GM18909 (cell line): Measurements from ENCODE around the gene GRAMD2B.

Experiments used
- ATAC-seq: cut with Tn5 transposase; IDR thresholded peaks from one replicate; pipeline ENCODE4 v1.9.1; 2021; ENCODE audit warnings: mild to moderate bottlenecking; ENCODE audit not compliant: unreplicated experiment, poor library complexity

Gene GRAMD2B

GRCh38 chr5:126531543-126532120 is 108.4 kb downstream of the GRAMD2B start:
- no peak for ATAC-seq

- ATAC-seq: no peak
Measured at GRCh38 chr5:126534553-126534952, 111.3 kb downstream of the GRAMD2B start.

GRCh38 chr5:126535856-126536545 is 112.8 kb downstream of the GRAMD2B start:
- no peak for ATAC-seq

- no peak for ATAC-seq
Measured at GRCh38 chr5:126536874-126537273, 113.7 kb downstream of the GRAMD2B start.

- no peak for ATAC-seq
Measured at GRCh38 chr5:126538579-126538978, 115.4 kb downstream of the GRAMD2B start.

GRCh38 chr5:126540631-126541030 is 117.4 kb downstream of the GRAMD2B start:
- no peak for ATAC-seq

GRCh38 chr5:126542441-126542840 is 119.2 kb downstream of the GRAMD2B start:
- no peak for ATAC-seq

- no peak for ATAC-seq
Measured at GRCh38 chr5:126543009-126543408, 119.8 kb downstream of the GRAMD2B start.

- no peak for ATAC-seq
Measured at GRCh38 chr5:126543660-126544059, 120.5 kb downstream of the GRAMD2B start.
